ENCODE measurements around the gene FAM50B.
A peak's percentile ranks its signal among the peaks of the same experiment; 100 is the strongest.
"Not testable (repeated sequence)": the region's sequence is repeated elsewhere in the genome, so short reads cannot be mapped to it uniquely, and the experiment has no call there.

The FAM50B gene

GRCh38 chr6:3850451-3851203, 1.5 kb downstream of the FAM50B start:
- no peaks in the 10 kb centered on the region for H3K79me2 ChIP-seq (ENCODE audit: control insufficient read depth, insufficient read depth, low read length, unreplicated experiment)
- H2AFZ ChIP-seq (ENCODE audit: low read length, unreplicated experiment): no peak overlapping the region
- H3K36me3 ChIP-seq (ENCODE audit: insufficient read depth, low read length): no peaks in the 10 kb centered on the region
- peak overlapping the region; percentile 75; the same call in 1 of the 2 replicates for H3K4me3 ChIP-seq (ENCODE audit: low read depth, low read length)
- H3K27ac ChIP-seq (ENCODE audit: low read depth, low read length): no peak overlapping the region
- H3K4me1 ChIP-seq (ENCODE audit: control insufficient read depth, insufficient read depth, low read length, unreplicated experiment): peaks cover 17% of the 10 kb centered on the region
- no peaks in the 10 kb centered on the region for H3K27me3 ChIP-seq (ENCODE audit: insufficient read depth, low read length)

DNA sequence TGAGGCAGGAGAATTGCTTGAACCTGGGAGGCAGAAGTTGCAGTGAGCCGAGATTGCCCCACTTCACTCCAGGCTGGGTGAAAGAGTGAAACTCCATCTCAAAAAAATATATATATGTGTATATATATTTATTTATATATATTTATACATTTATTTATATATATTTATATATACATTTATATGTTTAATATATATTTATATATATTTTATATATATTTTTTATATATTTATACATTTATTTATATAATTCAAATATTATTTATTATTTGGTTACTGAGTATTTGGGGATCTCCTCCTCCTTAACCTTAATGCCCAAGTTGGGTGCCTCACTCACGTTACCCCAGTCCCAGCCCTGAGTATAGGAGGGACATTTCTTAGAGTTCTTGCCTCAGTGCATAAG, 2.7 kb downstream of the FAM50B start:
- H3K4me1 ChIP-seq (ENCODE audit: control insufficient read depth, insufficient read depth, low read length, unreplicated experiment): peaks cover 17% of the 10 kb centered on the region
- no peaks in the 10 kb centered on the region for H3K27me3 ChIP-seq (ENCODE audit: insufficient read depth, low read length)
- H3K36me3 ChIP-seq (ENCODE audit: insufficient read depth, low read length): no peaks in the 10 kb centered on the region
- H3K27ac ChIP-seq (ENCODE audit: low read depth, low read length): no peak overlapping the region
- H2AFZ ChIP-seq (ENCODE audit: low read length, unreplicated experiment): no peak overlapping the region
- H3K79me2 ChIP-seq (ENCODE audit: control insufficient read depth, insufficient read depth, low read length, unreplicated experiment): no peaks in the 10 kb centered on the region
- no peak overlapping the region for H3K4me3 ChIP-seq (ENCODE audit: low read depth, low read length)

- peaks cover 13% of the 10 kb centered on the region for H3K4me1 ChIP-seq (ENCODE audit: control insufficient read depth, insufficient read depth, low read length, unreplicated experiment)
- H2AFZ ChIP-seq (ENCODE audit: low read length, unreplicated experiment): no peak overlapping the region
- H3K27ac ChIP-seq (ENCODE audit: low read depth, low read length): no peak overlapping the region
- no peaks in the 10 kb centered on the region for H3K27me3 ChIP-seq (ENCODE audit: insufficient read depth, low read length)
- H3K79me2 ChIP-seq (ENCODE audit: control insufficient read depth, insufficient read depth, low read length, unreplicated experiment): no peaks in the 10 kb centered on the region
- no peak overlapping the region for H3K4me3 ChIP-seq (ENCODE audit: low read depth, low read length)
- no peaks in the 10 kb centered on the region for H3K36me3 ChIP-seq (ENCODE audit: insufficient read depth, low read length)
Observed at GRCh38 chr6:3852391-3852790, 3.2 kb downstream of the FAM50B start.

GRCh38 chr6:3855866-3856265, 6.7 kb downstream of the FAM50B start:
- Histone ChIP-seq H3K27ac (ENCODE audit: low read depth, low read length) (no peak overlapping the region), H3K4me1 (ENCODE audit: control insufficient read depth, insufficient read depth, low read length, unreplicated experiment) (no peaks in the 10 kb centered on the region), H3K27me3 (ENCODE audit: insufficient read depth, low read length) (no peaks in the 10 kb centered on the region), H3K36me3 (ENCODE audit: insufficient read depth, low read length) (no peaks in the 10 kb centered on the region), H3K79me2 (ENCODE audit: control insufficient read depth, insufficient read depth, low read length, unreplicated experiment) (no peaks in the 10 kb centered on the region), H2AFZ (ENCODE audit: low read length, unreplicated experiment) (no peak overlapping the region), H3K4me3 (ENCODE audit: low read depth, low read length) (no peak overlapping the region)

DNA sequence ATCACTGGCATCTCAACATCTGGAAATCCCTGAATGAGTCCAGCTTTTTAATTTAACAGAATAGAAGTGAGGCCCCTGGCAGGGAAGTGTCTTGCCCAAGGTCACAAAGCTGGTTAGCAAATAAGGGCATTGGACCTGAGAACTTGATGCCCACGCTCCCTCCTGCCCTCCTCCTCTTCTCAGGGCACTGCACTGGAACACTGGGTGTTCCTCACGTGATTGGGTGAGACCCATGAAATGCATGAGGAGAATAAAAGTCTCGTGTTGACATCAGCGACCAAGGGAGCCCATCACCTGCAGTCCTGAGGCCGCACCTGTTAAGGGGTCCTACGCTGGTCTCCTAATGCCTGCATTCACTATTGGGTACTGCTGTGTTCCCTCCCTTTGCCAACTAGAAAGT, 7.4 kb downstream of the FAM50B start:
- H3K79me2 ChIP-seq (ENCODE audit: control insufficient read depth, insufficient read depth, low read length, unreplicated experiment): no peaks in the 10 kb centered on the region
- no peak overlapping the region for H3K27ac ChIP-seq (ENCODE audit: low read depth, low read length)
- H3K4me1 ChIP-seq (ENCODE audit: control insufficient read depth, insufficient read depth, low read length, unreplicated experiment): no peaks in the 10 kb centered on the region
- H3K4me3 ChIP-seq (ENCODE audit: low read depth, low read length): no peak overlapping the region
- H3K36me3 ChIP-seq (ENCODE audit: insufficient read depth, low read length): no peaks in the 10 kb centered on the region
- H2AFZ ChIP-seq (ENCODE audit: low read length, unreplicated experiment): no peak overlapping the region
- no peaks in the 10 kb centered on the region for H3K27me3 ChIP-seq (ENCODE audit: insufficient read depth, low read length)

- no peak overlapping the region for H3K27ac ChIP-seq (ENCODE audit: low read depth, low read length)
- no peaks in the 10 kb centered on the region for H3K79me2 ChIP-seq (ENCODE audit: control insufficient read depth, insufficient read depth, low read length, unreplicated experiment)
- H2AFZ ChIP-seq (ENCODE audit: low read length, unreplicated experiment): no peak overlapping the region
- H3K4me3 ChIP-seq (ENCODE audit: low read depth, low read length): no peak overlapping the region
- no peaks in the 10 kb centered on the region for H3K27me3 ChIP-seq (ENCODE audit: insufficient read depth, low read length)
- H3K4me1 ChIP-seq (ENCODE audit: control insufficient read depth, insufficient read depth, low read length, unreplicated experiment): no peaks in the 10 kb centered on the region
- no peaks in the 10 kb centered on the region for H3K36me3 ChIP-seq (ENCODE audit: insufficient read depth, low read length)
Observed at GRCh38 chr6:3857468-3858456, 8.6 kb downstream of the FAM50B start.

GRCh38 chr6:3859878-3860552, 10.8 kb downstream of the FAM50B start:
- Histone ChIP-seq H3K4me3 (ENCODE audit: low read depth, low read length) (no peak overlapping the region), H3K4me1 (ENCODE audit: control insufficient read depth, insufficient read depth, low read length, unreplicated experiment) (no peaks in the 10 kb centered on the region), H2AFZ (ENCODE audit: low read length, unreplicated experiment) (no peak overlapping the region), H3K36me3 (ENCODE audit: insufficient read depth, low read length) (no peaks in the 10 kb centered on the region), H3K27ac (ENCODE audit: low read depth, low read length) (no peak overlapping the region), H3K27me3 (ENCODE audit: insufficient read depth, low read length) (no peaks in the 10 kb centered on the region), H3K79me2 (ENCODE audit: control insufficient read depth, insufficient read depth, low read length, unreplicated experiment) (no peaks in the 10 kb centered on the region)

GRCh38 chr6:3861424-3861823, 12.3 kb downstream of the FAM50B start:
- no peaks in the 10 kb centered on the region for H3K36me3 ChIP-seq (ENCODE audit: insufficient read depth, low read length)
- no peak overlapping the region for H2AFZ ChIP-seq (ENCODE audit: low read length, unreplicated experiment)
- H3K79me2 ChIP-seq (ENCODE audit: control insufficient read depth, insufficient read depth, low read length, unreplicated experiment): no peaks in the 10 kb centered on the region
- no peak overlapping the region for H3K27ac ChIP-seq (ENCODE audit: low read depth, low read length)
- H3K27me3 ChIP-seq (ENCODE audit: insufficient read depth, low read length): no peaks in the 10 kb centered on the region
- H3K4me1 ChIP-seq (ENCODE audit: control insufficient read depth, insufficient read depth, low read length, unreplicated experiment): no peaks in the 10 kb centered on the region
- H3K4me3 ChIP-seq (ENCODE audit: low read depth, low read length): no peak overlapping the region

GRCh38 chr6:3862038-3862437, 12.9 kb downstream of the FAM50B start:
- Histone ChIP-seq H2AFZ (ENCODE audit: low read length, unreplicated experiment) (no peak overlapping the region), H3K4me3 (ENCODE audit: low read depth, low read length) (no peak overlapping the region), H3K36me3 (ENCODE audit: insufficient read depth, low read length) (no peaks in the 10 kb centered on the region)

GRCh38 chr6:3863322-3863721, 14.1 kb downstream of the FAM50B start:
- not testable (repeated sequence) for H2AFZ ChIP-seq (ENCODE audit: low read length, unreplicated experiment); H3K79me2 ChIP-seq (ENCODE audit: control insufficient read depth, insufficient read depth, low read length, unreplicated experiment); H3K27ac ChIP-seq (ENCODE audit: low read depth, low read length); H3K4me3 ChIP-seq (ENCODE audit: low read depth, low read length); H3K36me3 ChIP-seq (ENCODE audit: insufficient read depth, low read length); H3K27me3 ChIP-seq (ENCODE audit: insufficient read depth, low read length)
- H3K4me1 ChIP-seq (ENCODE audit: control insufficient read depth, insufficient read depth, low read length, unreplicated experiment): peaks cover 11% of the 10 kb centered on the region

More at GRCh38 chr6:3862038-3862437, 12.9 kb downstream of the FAM50B start:
- Histone ChIP-seq H3K27me3 (ENCODE audit: insufficient read depth, low read length) (no peaks in the 10 kb centered on the region), H3K27ac (ENCODE audit: low read depth, low read length) (no peak overlapping the region), H3K79me2 (ENCODE audit: control insufficient read depth, insufficient read depth, low read length, unreplicated experiment) (no peaks in the 10 kb centered on the region), H3K4me1 (ENCODE audit: control insufficient read depth, insufficient read depth, low read length, unreplicated experiment) (no peaks in the 10 kb centered on the region)
